T-helper 1 cell treated with Interleukin-12 subunit alpha and Interleukin-12 subunit beta and Interleukin-4 antibody, amounts not matched to agents 30 ng/mL and 1 ng/mL, for 36 hours (primary cell): ENCODE data around the gene GPR107. TPM values are rescaled to one million over a fixed set of nuclear protein-coding genes. Genes with fewer than 3 reads are reported as not detected.

ENCODE experiments used
- intact Hi-C: fragments of 100-400 bp; cut with micrococcal nuclease; formaldehyde crosslinking; loops from one replicate; pipeline ENCODE4 v1.15.1; 2024
- total RNA-seq: library from RNA; stranded (reverse); gene quantifications from 2 replicates; pipeline ENCODE4 v1.2.3, GENCODE V29; 2022

Gene GPR107
- total RNA-seq, 1 donor from 2014 or later = 25.3 TPM

GRCh38 chr9:130155647-130156046, 101.9 kb downstream of the GPR107 start:
- intact Hi-C loops = no loop called here

- intact Hi-C loops = no loop called here
These were observed 103.0 kb downstream of the GPR107 start for GRCh38 chr9:130156672-130157071.

- intact Hi-C loops = no loop called here
These were observed 103.4 kb downstream of the GPR107 start for GRCh38 chr9:130157079-130157478.

- intact Hi-C loops = no loop called here
These were observed 104.3 kb downstream of the GPR107 start for GRCh38 chr9:130158001-130158400.

- intact Hi-C loops = no loop called here
These were observed 105.4 kb downstream of the GPR107 start for GRCh38 chr9:130159057-130159456.

- intact Hi-C loops = no loop called here
These were observed 106.4 kb downstream of the GPR107 start for GRCh38 chr9:130159915-130160670.

GRCh38 chr9:130160862-130161470, 107.3 kb downstream of the GPR107 start:
- intact Hi-C loops = no loop called here

GRCh38 chr9:130165579-130165978, 111.9 kb downstream of the GPR107 start:
- intact Hi-C loops = no loop called here

GRCh38 chr9:130166399-130166798, 112.7 kb downstream of the GPR107 start:
- intact Hi-C loops = no loop called here

GRCh38 chr9:130167927-130168326, 114.2 kb downstream of the GPR107 start:
- intact Hi-C loops = no loop called here

- intact Hi-C loops = loop anchor here (2.0 kb wide), 1 partner anchor 65 kb away; no protein-coding TSS in a partner anchor
These were observed 117.8 kb downstream of the GPR107 start for GRCh38 chr9:130171226-130172148.

- intact Hi-C loops = loop anchor here (2.0 kb wide), 1 partner anchor 66 kb away; no protein-coding TSS in a partner anchor
These were observed 118.6 kb downstream of the GPR107 start, which contains the start of gene NCS1 for GRCh38 chr9:130172161-130172857. Gene NCS1, plus strand, starts transcription at chr9:130172404. Its CDS starts 260 bp downstream, at chr9:130172664.

- intact Hi-C loops = loop anchor here (2.0 kb wide), 1 partner anchor 66 kb away; no protein-coding TSS in a partner anchor
These were observed 119.4 kb downstream of the GPR107 start for GRCh38 chr9:130172858-130173665.

GRCh38 chr9:130173666-130173983, 119.9 kb downstream of the GPR107 start:
- intact Hi-C loops = loop anchor here (2.0 kb wide), 1 partner anchor 67 kb away; no protein-coding TSS in a partner anchor

- intact Hi-C loops = no loop called here
These were observed 120.3 kb downstream of the GPR107 start for GRCh38 chr9:130174025-130174424.

GRCh38 chr9:130174920-130175321, 121.2 kb downstream of the GPR107 start:
- intact Hi-C loops = no loop called here

- intact Hi-C loops = no loop called here
These were observed 121.6 kb downstream of the GPR107 start for GRCh38 chr9:130175355-130175754.

GRCh38 chr9:130176760-130177159, 123.1 kb downstream of the GPR107 start:
- intact Hi-C loops = no loop called here

- intact Hi-C loops = no loop called here
These were observed 124.4 kb downstream of the GPR107 start for GRCh38 chr9:130177898-130178805.
